K562 (cell line): Measurements from ENCODE around the gene UHRF1. TPM values are rescaled to one million over a fixed set of nuclear protein-coding genes. Genes with fewer than 3 reads are reported as not detected.

Source experiments
- BCL6 ChIP-seq: fragments of 250-450 bp; sonication (Bioruptor Pico); IDR thresholded peaks from 2 replicates; pipeline ENCODE4 v1.4.0; 2020
- BRD9 ChIP-seq: fragments of 450-650 bp; IDR thresholded peaks from 2 replicates; pipeline ENCODE4 v1.6.1; 2018; ENCODE audit warnings: low read depth; ENCODE audit not compliant: partially characterized antibody
- CGGBP1 ChIP-seq: fragments of 250-450 bp; sonication (Bioruptor Pico); IDR thresholded peaks from 2 replicates; pipeline ENCODE4 v1.9.0; 2021; ENCODE audit warnings: mild to moderate bottlenecking
- HDAC8 ChIP-seq: fragments of 450-650 bp; IDR thresholded peaks from 2 replicates; pipeline ENCODE4 v1.6.1; 2016; ENCODE audit warnings: mild to moderate bottlenecking, missing genetic modification characterization, moderate library complexity, missing compliant biosample characterization
- RBM15 ChIP-seq: fragments of 200-400 bp; formaldehyde crosslinking; IDR thresholded peaks from 2 replicates; pipeline ENCODE4 v1.6.1; 2018; ENCODE audit warnings: mild to moderate bottlenecking, low read length, moderate library complexity; ENCODE audit not compliant: insufficient read depth
- RNF2 ChIP-seq: sonication (generic); IDR thresholded peaks from 2 replicates; pipeline ENCODE4 v1.6.1; 2016
- ZBTB40 ChIP-seq, 2 experiments: fragments of 450-650 bp in 1 of 2; sonication (generic) in 1 of 2; formaldehyde crosslinking in 1 of 2; IDR thresholded peaks; 2 replicates each; pipeline versions ENCODE4 v1.7.1 to v1.9.0; 2016 to 2022; ENCODE audit warnings: inconsistent platforms in 1 of 2, mild to moderate bottlenecking in 1 of 2, missing genetic modification reagents in 1 of 2
- ZNF384 ChIP-seq: IDR thresholded peaks from 2 replicates; pipeline ENCODE4 v1.6.1; 2012; ENCODE audit warnings: low read depth, low read length, improper control_type of control experiment
- ZNF644 ChIP-seq: fragments of 200-800 bp; sonication (Bioruptor generic); IDR thresholded peaks from 2 replicates; pipeline ENCODE4 v1.6.1; 2016; ENCODE audit warnings: low read depth, missing genetic modification characterization, missing compliant biosample characterization
- polyA plus RNA-seq, 8 experiments: library from polyadenylated mRNA; depleted of rRNA in 4 of 8; stranded (reverse) in 5 of 8; unstranded in 3 of 8; fragments of >200 nt; fragmentation: Nextera tagmentation in 2 of 8; fragmentation: Illumina TruSeq in 1 of 8; extraction: Ambion mirVana in 2 of 8; extraction: Trizol in 1 of 8; gene quantifications; 2 replicates each; pipeline versions ENCODE4 v1.2.1 to v1.2.3, GENCODE V29; 2011 to 2014; ENCODE audit warnings: inconsistent platforms in 1 of 8, missing spikeins in 1 of 8
- total RNA-seq, 7 experiments: library from RNA; depleted of rRNA in 6 of 7; stranded (reverse); fragments of >200 nt in 6 of 7; fragmentation: Illumina TruSeq in 2 of 7; extraction: Trizol in 2 of 7; gene quantifications; 2 replicates each; pipeline versions ENCODE4 v1.2.1 to v1.2.3, GENCODE V29; 2011 to 2021; ENCODE audit warnings: low replicate concordance in 1 of 7
- TF ChIP-seq, protein P1 (sequence below): fragments of 450-650 bp; IDR thresholded peaks from 2 replicates; pipeline ENCODE4 v1.6.1; 2018; ENCODE audit not compliant: partially characterized antibody

Gene UHRF1
- total and polyA plus RNA-seq, 9 of the 15 experiments (the other 6 are each of a cell fraction or from before 2014, with no cell fraction given), result 6.0 to 101 (median 30.9) TPM

DNA sequence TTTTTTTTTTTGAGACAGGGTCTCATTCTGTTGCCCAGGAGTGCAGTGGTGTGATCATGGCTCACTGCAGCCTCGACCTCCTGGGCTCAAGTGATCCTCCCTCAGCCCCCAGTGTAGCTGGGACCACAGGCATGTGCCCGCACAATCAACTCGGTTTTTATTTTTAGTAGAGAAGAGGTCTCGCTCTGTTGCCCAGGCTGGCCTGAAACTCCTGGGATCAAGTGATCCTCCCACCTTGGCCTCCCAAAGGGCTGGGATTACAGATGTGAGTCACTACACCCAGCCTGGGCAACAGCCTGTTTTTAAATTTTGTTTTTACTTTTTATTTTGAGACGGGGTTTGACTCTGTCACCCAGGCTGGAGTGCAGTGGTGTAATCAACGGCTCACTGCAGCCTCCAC is 57.3 kb downstream of the UHRF1 start (continued):
- TF ChIP-seq ZBTB40 (IDR thresholded peaks at IDR 0.05), result no peak
- TF ChIP-seq ZBTB40 (CRISPR knock-in tag; IDR thresholded peaks at IDR 0.05), result no peak
- TF ChIP-seq, protein P1, sequence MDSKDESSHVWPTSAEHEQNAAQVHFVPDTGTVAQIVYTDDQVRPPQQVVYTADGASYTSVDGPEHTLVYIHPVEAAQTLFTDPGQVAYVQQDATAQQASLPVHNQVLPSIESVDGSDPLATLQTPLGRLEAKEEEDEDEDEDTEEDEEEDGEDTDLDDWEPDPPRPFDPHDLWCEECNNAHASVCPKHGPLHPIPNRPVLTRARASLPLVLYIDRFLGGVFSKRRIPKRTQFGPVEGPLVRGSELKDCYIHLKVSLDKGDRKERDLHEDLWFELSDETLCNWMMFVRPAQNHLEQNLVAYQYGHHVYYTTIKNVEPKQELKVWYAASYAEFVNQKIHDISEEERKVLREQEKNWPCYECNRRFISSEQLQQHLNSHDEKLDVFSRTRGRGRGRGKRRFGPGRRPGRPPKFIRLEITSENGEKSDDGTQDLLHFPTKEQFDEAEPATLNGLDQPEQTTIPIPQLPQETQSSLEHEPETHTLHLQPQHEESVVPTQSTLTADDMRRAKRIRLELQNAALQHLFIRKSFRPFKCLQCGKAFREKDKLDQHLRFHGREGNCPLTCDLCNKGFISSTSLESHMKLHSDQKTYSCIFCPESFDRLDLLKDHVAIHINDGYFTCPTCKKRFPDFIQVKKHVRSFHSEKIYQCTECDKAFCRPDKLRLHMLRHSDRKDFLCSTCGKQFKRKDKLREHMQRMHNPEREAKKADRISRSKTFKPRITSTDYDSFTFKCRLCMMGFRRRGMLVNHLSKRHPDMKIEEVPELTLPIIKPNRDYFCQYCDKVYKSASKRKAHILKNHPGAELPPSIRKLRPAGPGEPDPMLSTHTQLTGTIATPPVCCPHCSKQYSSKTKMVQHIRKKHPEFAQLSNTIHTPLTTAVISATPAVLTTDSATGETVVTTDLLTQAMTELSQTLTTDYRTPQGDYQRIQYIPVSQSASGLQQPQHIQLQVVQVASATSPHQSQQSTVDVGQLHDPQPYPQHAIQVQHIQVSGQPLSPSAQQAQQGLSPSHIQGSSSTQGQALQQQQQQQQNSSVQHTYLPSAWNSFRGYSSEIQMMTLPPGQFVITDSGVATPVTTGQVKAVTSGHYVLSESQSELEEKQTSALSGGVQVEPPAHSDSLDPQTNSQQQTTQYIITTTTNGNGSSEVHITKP, result no peak
- TF ChIP-seq BRD9, result no peak
- TF ChIP-seq CGGBP1 (CRISPR knock-in tag), result no peak
- no peak for TF ChIP-seq ZNF644 (tag)
- TF ChIP-seq HDAC8, result no peak
- TF ChIP-seq BCL6, result no peak
- TF ChIP-seq ZNF384, result no peak
- TF ChIP-seq RBM15, result no peak
- no peak for TF ChIP-seq RNF2
